GM12872 (cell line): ENCODE results near the gene ERP27.

ENCODE experiments used
- TF ChIP-seq, protein P1 (sequence below): IDR thresholded peaks from 3 replicates; pipeline ENCODE4 v1.5.1; 2011; ENCODE audit warnings: low read depth, mild to moderate bottlenecking, low read length, moderate library complexity; ENCODE audit not compliant: insufficient read depth

ERP27 gene

GRCh38 chr12:14954269-14954668 lies 15.9 kb upstream of the ERP27 start:
- TF ChIP-seq, protein P1, sequence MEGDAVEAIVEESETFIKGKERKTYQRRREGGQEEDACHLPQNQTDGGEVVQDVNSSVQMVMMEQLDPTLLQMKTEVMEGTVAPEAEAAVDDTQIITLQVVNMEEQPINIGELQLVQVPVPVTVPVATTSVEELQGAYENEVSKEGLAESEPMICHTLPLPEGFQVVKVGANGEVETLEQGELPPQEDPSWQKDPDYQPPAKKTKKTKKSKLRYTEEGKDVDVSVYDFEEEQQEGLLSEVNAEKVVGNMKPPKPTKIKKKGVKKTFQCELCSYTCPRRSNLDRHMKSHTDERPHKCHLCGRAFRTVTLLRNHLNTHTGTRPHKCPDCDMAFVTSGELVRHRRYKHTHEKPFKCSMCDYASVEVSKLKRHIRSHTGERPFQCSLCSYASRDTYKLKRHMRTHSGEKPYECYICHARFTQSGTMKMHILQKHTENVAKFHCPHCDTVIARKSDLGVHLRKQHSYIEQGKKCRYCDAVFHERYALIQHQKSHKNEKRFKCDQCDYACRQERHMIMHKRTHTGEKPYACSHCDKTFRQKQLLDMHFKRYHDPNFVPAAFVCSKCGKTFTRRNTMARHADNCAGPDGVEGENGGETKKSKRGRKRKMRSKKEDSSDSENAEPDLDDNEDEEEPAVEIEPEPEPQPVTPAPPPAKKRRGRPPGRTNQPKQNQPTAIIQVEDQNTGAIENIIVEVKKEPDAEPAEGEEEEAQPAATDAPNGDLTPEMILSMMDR = no peak

DNA sequence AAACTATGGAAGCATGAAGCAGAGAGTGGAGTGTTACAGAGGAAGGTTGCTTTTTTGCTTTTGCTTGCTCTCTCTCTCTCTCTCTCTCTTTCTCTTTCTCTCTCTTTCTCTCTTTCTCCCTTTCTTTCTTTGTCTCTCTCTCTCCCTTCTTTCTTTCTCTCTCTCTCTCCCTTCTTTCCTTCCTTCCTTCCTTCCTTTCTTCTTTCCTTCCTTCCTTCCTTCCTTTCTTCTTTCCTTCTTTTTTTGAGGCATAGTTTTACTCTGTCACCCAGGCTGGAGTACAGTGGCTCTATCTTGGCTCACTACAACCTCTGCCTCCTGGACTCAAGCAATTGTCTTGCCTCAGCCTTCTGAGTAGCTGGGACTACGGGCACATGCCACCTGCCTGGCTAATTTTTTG lies 15.4 kb upstream of the ERP27 start:
- TF ChIP-seq, protein P1 = no peak

DNA sequence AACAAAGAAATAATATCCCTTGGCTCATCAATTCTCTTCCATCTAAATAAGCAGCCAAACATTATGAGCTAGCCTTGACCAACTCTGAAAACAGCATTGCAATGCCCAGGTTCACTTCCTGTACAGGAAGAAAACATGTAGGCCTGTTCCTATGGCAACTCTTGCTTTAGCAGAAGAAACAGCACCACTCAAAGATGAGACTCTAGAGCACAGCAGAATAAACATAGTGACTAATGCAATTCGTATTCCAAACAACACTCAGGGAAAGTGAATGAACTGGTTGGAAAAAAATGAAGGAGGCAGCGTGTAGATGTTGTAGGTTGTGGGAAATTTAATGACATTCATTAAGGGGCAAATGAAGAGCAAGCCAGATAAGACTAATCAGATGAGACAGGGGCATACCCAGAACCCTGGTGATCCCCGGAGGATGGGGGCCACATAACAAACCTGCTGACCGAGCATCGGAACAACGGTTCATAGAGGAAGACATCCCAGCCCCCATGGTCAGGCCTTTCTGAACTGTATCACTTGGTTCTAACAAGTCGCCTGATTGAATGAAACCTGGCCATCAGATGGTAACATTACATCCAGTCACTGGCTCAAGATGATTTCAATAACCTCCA lies 14.1 kb upstream of the ERP27 start:
- TF ChIP-seq, protein P1 = no peak

DNA sequence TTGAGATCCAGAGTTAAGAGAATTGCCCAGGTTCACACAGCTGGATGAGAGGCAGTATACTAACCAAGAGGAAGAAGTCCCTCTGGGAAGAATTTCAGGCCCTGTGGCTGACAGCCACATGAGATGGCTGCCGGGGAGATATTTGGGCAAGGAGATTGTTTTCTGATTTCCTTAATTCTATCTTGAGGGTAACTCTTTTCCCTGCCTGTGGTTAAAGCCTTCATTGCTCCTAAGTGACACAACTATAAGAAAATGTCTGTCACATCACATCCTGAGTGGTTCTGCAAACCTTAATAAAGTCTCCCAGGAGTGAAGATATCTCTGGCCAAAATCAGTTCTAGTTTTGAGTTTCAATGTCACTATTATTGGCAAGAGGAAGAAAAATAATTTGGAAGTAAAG lies 13.5 kb upstream of the ERP27 start:
- TF ChIP-seq, protein P1 = no peak

GRCh38 chr12:14950982-14951746 lies 12.8 kb upstream of the ERP27 start:
- TF ChIP-seq, protein P1 = no peak

DNA sequence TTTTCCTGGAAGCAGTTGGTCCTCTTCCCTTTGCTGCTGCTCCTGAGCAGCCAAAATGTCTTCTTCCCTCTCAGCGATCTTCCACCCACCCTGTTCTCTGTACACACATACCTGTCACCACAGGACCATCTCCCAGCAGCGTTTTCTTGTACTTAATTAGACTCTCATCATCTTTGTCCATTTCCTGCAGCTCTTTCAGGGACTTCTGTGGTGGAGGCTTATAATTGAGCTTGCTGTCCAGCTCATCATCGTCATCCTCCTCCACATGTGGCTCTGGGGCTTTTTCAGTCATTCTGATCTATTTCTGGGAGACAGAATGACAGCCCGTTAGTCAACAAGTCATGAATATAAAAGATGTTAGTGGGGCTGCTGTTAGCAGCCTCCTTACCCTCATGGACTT lies 12.1 kb upstream of the ERP27 start:
- TF ChIP-seq, protein P1 = no peak

GRCh38 chr12:14949631-14950030 lies 11.3 kb upstream of the ERP27 start:
- TF ChIP-seq, protein P1 = no peak
